Measurements from ENCODE around the gene SLC29A3.
"Not testable (repeated sequence)": the region's sequence is repeated elsewhere in the genome, so short reads cannot be mapped to it uniquely, and the experiment has no call there.

Gene SLC29A3

DNA sequence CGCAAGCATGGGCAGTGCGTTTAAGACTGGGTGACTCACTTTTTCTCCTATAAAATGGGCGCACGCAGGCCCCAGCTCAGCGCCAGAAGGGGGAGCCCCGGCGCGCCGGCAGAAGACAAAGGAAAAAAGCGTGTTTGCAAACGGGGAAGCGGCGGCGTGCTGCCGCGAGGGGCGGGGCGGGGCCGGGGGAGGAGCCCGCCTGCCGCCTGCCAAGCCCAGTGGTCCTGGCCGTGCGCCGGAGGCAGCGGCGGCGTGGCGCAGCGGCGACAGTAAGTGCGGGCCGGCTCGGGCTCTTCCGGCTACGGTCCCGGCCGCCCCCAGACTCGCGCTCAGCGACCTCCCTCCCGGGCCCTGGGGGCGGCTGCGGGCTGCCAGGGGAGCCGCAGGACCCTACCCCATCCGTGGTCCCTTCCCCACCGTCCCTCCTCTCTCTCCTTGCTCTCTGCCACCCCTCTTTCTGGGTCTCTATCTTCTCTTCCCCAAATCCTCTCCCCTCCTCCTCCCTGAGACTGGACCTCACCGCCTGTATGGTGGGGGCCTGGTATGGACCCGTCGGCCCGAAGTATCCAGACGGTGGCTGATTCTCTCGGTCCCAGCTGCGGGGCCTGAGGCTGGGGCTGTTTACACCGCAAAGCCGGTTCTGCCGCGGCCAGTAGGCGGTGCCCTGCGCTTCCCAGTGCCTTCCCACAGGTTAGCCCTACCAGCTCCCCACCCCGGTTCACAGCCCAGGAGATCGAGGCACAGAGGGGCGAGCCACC, at the start of gene SLC29A3:
TSS of gene SLC29A3 (plus strand) at position 218 of the 758 bp plus-strand sequence. CDS start at position 269, 51 bp downstream.
- peak in 1 of 2 experiments; percentile 74 for DNase-seq

DNA sequence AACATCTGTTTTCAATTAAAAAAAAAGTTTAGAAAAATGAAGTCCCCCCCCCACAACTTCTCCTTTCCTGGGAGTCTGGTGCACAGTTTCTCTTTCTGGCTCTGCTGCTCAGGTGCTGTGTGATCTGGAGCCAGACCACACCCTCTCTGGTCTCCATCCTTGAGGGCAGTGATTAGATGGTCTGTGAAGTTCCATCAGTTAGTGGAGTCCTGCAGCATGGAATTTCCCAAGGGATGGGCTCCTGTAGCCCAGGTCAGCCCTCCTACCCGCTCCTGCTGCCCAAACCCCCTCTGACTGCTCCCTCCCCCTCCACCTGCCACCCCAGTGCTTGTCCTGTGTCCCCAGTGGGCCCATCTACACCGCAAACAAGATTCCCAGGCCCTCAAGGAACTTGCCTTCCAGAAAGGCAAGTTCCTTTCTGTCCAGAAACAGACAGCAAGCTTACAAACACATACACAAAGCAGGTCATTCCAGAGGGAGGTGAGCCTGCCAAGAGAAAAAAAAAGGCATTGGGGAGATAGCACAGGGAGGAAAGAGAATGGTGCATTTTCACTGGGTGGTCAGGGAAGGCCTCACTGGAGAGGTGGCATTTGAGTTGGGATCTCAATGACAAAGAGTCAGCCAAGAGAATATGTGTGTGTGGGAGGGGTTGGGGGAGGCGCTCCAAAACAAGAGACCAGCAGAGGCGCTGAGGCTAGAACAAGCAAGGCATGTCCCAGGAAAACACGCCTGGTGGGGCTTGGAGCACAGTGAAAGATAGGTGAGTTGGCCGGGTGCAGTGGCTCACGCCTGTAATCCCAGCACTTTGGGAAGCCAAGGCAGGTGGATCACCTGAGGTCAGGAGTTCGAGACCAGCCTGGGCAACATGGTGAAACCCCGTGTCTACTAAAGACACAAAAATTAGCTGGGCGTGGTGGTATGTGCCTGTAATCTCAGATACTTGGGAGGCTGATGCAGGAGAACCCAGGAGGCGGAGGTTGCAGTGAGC, 49.5 kb upstream of the SLC29A3 start:
- DNase-seq = no peak

DNA sequence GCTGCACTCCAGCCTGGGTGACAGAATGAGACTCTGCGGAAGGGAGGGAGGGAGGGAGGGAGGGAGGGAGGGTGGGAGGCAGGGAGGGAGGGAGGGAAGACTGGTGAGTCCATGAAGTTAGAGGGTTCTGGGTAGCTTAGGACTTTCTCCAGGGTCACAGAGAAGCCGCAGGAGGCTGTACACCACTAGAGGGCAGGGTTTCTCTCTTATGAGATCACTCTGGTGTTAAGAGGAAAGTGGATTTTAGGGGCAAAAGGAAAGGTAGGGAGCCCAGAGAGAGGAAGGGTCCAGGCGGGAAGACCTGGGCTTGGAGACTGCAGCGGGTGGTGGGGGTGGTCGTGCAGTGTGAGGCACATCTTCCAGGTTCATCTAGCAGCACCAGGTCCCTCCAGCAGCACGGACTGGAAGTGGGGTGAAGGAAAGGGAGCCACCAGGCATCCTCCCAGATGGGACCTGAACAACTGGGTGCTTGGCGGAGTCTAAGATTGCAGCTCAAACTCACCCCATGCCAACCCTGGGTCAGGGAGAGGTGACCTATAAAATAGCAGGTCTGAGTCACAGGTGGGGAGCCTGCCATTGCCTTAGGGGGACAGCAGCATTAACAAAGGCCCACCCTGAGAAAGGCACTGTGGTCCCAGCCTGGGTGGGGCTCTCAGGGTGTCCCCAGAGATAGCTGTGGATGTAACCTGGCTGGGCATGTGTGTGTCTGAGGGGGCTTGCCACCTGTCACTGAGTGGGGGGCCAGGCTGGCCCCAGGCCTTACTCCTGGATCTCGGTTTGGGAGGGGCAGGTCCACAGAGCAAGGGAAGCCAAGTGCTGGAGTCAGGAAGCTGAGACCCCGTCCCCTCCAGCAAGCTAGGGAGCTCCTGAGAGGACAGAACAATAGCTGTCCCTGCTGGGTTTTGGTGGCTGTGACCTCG, 48.5 kb upstream of the SLC29A3 start:
- peak; percentile 27 to 67 for DNase-seq

DNA sequence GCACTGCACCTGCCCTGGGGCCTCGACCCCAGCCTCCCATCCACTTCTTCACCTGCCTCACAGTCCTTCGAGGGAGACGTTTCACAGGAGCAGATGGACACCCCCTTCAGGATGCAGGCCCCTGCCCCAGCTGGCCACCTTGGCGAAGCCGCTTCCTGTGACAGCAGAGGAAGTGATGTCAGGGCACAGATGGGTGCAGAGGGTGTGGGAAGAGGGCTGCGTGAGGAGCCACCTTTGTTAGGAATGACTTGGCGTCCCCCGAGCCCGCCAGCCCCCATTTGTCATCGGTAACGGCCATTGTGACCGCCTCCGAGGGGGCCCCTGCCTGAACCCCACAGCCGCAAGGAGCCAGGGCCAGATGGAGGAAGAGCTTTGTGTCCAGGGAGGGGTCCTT, 47.4 kb upstream of the SLC29A3 start:
- no peak for DNase-seq

- DNase-seq = no peak
These were observed 46.8 kb upstream of the SLC29A3 start for GRCh38 chr10:71272056-71272771.

- not testable (repeated sequence) for DNase-seq
These were observed 46.1 kb upstream of the SLC29A3 start for GRCh38 chr10:71272974-71273373.

GRCh38 chr10:71273506-71273905, 45.6 kb upstream of the SLC29A3 start:
- no peak for DNase-seq

DNA sequence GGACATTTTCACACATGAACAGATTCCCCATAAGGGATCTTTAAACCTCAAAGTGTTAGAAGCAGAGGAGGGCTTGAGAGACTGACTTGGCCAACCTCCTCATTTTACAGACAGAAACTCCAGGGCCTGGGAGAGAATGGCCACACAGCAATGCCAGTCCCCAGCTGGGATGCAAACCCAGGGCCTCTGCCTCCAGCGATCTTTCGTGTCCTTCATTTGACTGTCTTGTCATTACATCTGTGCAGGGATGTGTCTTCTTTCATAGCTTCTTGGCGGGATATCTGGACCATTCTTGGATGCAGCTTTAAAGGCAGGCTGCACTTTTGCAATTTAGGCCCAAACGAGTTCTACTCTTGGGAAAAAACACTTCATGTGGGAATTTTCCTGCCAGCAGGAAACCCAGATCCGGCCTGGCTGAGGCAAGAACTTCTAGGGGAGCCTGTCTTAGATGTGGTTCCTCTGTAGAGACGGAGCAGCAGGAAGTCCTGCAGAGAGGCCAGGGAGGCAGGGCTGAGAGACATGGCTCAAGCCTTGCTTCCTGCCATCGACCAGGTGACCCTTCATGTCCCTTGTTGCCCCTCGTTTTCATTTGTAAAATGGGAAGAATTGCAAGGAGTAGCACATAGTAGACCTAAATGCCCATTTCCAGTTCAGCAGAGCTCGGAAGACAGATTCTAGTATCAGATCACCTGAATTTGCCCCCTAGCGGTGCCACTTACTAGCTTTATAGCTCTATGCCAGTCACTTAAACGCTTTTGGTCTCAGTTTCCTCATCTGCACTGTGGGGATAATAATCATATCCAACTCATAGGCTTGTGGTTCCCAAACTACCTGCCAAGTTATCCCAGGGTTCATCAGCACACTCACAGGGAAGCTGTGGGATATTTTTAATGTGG, 43.9 kb upstream of the SLC29A3 start:
- no peak for DNase-seq

DNA sequence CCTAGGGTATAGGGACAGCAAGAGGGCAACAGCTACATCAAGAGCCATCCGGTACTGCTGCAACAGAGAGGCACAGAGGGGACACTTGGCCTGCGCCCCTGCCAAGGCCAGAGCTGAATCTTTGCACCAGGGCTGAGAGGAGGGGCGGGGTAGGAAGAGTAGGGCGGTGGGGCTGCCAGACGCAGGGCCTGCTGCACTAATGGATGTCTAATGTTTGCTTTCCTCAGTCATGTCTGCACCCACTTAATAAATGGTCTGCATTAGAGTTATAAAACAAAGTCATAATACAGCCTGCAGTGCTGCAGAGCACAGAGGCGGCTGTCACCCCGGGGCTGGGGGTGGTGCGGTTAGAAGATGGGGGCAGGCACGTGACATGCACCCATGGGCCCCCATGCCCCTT, 42.2 kb upstream of the SLC29A3 start:
- DNase-seq = no peak

DNA sequence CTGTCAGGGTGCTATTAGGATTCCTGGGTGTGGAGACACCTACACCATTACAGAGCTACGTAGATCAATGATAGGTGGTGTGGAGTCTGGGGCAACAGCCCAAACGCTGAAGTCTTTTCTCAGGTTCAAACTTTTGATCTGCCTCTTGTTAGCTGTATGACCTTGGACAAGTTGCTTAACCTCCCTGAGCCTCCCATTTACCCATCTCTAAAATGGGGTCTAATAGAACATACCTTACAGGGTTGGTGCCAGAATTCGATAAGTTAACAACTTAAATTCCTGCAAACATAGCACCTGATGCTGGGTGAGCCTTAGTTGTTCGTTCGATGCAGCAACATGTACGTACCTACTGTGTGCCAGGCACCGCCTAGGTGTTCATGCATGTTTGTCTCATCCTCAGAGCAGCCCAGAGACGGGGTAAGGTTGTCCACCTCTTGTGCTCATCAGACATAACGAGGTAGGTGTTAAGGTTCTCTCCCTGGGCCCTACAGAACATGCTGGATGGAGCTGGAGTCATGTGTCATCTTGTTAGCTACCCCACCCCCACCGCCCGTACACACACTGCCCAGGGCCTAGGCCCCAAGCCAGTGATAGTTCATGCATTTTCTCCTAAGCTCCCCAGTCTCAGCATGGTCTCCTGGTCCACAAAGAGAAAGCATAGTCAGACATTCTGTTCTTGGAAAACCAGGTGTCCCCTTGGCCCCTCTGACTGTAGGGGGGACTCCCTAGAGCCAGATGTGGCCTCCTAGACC, 41.0 kb upstream of the SLC29A3 start:
- no peak for DNase-seq

DNA sequence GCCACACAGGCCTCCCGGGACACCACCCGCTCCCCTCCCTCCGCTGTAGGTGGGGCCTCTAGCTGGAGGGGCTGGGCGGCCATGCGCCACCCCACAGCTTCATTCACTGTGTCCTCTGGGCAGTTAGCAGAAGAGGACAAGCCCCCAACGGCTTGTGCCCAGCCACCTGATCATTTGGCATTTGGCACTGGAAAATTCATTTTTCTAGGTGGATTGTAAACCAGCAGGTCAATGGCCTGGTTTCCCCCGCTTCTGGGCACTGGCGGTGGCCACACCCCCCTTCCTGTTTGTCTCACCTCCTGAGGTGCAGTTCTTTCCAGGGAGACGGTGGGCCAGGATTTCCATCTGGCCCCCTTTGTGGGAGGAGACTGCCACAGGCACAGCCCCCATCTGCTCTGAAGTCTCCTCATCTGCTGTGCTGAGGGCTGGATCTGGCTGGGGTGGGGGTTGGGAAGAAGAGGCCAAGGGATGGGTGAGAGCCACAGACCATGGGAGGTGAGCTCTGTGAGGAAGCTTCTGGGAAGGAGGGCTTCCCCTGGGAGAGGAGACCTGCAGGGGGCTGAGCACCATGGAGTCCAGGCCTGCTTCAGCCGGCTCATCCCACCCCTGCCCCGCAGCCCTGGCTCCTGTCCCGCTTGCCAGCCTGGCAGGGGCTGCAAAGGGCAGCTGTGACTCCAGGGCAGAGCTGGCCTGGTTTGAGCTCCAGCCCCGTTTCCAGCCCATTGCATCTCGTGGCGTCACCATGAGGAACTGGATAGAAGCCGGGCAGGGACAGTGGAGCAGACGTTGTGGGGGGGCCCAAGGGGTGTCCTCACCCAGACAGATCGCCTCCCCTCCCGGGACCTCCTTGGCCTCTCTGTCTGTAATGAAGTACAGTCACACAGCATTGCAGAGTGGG, 40.1 kb upstream of the SLC29A3 start:
- peak; percentile 16 to 84 for DNase-seq

GRCh38 chr10:71279590-71280170, 39.4 kb upstream of the SLC29A3 start:
- DNase-seq = no peak

DNA sequence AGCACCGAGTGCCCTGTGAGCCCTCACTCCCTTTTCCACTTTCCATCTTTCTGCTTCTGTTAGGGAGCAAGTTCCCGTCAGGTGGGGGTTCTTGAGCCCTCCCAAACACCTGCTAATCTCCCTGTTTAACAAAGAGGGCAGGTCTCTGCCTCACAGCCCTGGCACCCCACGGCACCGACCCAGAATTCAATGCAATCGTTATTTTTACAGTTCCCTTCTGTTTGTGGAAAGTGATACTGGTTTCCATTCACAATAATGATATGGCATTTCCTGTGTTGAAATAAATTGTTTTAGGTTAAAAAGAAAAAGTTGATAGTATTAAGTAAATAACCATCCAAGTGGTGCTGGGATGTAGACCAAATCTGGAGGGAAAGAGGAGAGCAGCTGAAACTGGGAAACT, 38.8 kb upstream of the SLC29A3 start:
- DNase-seq = no peak

DNA sequence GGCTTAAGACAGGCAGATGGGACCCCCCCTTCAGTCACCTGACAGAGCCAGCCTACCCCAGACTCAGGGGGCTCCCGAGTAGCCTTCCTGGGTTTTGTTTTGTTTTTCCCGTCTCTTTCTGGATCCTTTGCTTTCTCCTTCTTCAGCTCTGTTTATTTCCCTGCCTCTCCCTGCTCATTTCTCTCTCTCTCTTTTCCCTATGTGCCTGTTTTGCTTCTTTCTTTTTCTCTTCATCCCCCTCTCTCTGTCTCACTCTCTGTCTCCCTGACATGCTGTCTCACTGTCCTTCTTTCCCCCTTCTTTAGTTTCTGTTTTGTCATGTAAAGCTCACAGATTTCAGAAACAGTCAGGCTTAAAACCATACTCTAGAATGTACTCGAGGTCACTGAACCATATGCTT, 38.2 kb upstream of the SLC29A3 start:
- DNase-seq = no peak

- no peak for DNase-seq
These were observed 37.3 kb upstream of the SLC29A3 start for GRCh38 chr10:71281646-71282322.

GRCh38 chr10:71282323-71282680, 36.8 kb upstream of the SLC29A3 start:
- DNase-seq = no peak

DNA sequence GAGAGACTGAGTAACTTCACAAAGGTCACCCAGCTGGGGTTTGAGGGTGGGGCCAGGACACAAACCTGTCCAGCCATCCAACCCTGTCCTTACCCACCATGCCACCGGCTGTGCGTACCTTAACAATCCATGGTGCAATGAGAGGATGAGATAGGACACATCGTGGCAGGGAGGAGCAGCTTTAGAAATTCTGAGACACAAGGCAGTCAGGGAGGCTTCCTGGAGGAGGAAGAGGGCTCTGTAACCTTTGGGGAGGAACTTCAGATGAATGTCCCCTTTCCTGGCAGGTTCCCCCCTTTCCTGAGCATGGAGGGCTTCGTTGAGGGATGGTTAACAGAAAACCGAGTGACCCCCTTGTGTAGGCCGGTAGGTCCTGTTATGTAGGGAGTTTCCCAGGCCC, 35.6 kb upstream of the SLC29A3 start:
- no peak for DNase-seq

- no peak for DNase-seq
These were observed 35.2 kb upstream of the SLC29A3 start for GRCh38 chr10:71283876-71284275.

All from NCI-H446 (cell line).